ENCODE measurements around the gene DPP8.
"Not testable (repeated sequence)": the region's sequence is repeated elsewhere in the genome, so short reads cannot be mapped to it uniquely, and the experiment has no call there.

The DPP8 gene

DNA sequence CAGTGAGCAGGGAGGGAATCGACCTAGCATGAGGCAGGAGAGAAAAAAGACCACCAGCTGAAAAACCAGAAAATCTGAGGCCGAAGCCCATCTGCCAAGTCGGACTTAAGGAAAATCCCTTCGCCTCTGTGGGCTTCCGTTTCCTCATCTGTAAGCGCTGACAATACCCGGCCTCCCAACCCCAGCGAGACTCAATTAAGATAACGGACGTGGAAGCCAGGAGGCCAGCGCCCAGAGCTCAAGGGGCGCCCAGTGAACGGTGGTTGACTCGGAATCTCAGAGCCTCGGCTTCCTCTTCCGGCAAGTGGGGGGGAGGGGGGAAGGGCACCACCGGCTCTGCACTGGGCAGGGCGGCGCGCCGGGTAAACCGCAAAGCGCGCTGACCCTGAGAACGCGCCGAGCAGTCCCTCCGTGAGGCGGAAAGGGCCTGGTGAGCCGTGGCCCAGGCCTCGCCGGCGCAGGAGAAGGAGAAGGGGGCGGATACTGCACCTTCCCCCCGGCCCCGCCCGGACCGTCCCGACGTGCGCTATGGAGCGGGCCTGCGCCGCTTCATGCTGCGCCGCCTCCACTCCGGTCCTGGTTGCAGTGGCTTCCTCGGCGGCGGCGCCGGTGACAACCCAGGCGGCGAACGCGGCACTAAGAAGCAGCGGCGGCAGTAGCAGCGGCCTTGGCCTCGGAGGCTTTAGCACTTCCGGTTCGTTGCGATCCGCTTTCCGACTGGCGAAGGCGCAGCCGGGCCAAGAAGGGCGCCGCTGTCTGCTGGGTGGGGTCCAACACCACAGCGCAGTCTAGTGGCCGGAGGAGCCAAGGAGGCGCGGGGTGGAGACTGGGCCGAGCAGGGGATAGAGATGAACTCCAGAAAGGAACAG is at the start of gene DPP8:
Gene DPP8 (minus strand): TSS at position 693 of the 869 bp plus-strand sequence. CDS start 5,136 bp downstream, outside the sequence.
- peak; percentile 89 to 93 for DNase-seq (ENCODE audit: low read depth in 2 of 2)

DNA sequence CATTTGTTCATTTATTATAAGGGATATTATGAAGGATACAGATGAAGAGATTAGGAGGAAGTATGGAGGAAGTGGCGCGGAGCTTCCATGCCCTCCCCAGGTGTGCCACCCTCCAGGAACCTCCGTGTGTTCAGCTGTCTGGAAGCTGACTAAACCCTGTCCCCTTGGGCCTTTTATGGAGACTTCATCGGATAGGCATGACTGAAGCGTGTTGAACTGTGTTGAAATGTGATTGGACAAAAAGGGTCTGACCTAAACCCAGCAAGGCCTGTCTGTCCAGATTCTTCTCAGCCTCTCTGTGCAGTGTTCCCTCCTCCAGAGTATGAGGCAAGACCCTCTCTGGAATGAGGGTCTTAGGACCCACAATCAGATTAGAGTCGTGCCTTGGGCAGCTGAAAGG is 44.4 kb upstream of the DPP8 start:
- DNase-seq (ENCODE audit: low read depth in 2 of 2), result no peak

DNA sequence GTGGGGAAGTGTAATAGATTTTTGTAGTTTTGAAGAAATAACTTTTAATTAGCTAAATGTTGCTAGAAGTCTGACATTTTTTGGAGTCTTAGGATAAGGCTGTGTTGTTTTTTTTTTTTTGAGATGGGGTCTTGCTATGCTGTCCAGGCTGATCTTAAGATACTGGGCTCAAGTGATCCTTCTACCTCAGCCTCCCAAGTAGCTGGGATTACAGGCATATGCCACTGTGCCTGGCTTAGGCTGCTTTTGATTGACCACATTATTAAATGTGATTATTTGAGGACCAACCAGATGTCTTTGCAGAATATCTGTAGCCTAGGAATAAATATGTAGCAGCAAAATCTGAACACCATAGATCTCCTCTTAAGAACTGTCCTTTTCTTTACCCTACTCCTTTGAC is 42.5 kb upstream of the DPP8 start:
- no peak for DNase-seq (ENCODE audit: low read depth in 2 of 2)

DNA sequence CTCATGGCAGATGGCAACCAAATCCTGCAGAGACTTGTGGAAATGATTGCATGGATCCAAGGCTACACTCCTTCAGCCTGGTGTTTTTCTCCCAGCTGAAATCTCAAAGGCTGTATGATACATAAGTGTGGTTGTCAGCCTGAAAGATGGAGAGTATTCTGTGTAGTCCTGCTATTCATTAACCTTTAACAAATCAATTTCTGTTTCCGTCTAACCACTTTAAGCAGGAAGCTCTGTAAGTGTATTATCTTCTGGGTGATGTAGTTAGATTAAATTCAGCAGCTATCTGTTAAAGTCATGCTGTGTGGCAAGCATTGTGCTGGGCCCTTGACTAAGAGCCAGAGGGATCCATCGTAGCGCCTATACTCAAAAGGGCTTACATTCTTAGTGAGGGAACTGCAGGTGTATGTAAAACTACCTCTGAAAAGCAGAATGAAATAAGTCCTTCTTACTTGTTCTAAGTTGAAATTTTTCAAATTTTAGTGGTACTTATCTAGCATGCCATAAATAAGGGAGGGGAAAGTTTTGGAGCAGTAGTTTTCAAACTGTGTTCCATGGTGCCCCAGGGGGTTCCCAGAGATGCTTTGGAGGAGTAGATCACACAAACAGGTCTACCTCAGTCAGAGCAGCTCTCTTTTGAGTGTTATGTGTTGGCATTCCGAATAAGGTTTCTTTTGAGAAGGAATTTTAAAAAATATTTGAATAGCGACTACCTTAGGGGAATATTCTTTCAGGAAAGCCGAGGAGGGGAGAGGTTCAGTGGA is 41.7 kb upstream of the DPP8 start:
- no peak for DNase-seq (ENCODE audit: low read depth in 2 of 2)

DNA sequence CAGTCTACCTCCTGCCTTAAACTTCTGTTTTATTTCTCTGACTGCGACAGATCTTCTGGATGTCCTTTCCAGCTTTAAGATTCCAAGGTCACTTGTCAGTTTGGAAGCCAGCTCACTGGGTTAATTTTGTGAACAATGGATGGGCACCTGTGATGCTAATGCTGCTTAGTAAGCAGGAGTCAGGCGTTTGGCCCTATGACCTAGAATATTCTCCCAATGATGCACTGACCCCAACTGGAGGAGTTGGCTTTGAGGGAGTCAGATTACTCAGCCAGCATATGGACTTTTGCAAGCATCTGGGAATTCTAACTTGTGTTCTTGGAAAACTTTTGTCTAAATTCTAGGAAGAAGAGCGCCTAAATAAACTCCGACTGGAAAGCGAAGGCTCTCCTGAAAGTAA is 40.8 kb upstream of the DPP8 start:
- no peak for DNase-seq (ENCODE audit: low read depth in 2 of 2)

DNA sequence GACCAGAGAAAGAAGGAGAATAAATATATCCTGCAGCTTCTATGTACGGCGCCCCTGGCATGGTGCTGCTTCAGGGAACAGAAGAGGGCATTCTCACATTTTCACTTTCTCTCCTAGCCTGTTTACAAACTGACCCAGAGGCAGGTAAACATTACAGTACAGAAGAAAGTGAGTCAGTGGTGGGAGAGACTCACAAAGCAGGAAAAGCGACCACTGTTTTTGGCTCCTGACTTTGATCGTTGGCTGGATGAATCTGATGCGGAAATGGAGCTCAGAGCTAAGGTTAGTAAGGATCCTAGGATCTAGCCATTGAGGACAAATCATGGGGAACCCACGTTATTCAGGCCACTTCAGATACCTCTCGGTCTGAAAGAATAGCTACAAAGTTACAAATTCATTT is 39.1 kb upstream of the DPP8 start:
- no peak for DNase-seq (ENCODE audit: low read depth in 2 of 2)

DNA sequence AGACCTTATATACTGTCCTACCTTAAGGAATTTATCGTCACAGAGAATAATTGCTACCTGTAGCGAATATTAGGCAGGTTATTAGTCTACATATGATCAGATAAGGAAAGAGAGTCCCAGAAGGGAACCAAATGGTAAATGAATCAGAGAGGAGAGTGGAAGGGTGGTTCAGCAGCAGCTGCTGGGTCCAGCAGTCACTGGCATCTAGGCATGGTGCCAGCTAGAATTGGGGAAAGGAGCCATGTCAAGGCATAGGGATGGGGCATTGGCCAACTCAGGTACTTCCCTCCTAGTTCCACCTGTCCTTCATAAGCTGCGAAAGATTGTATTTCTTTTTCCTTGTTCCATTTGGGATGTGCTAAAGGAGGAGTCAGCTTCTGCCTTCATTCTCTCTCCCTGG is 36.2 kb upstream of the DPP8 start:
- no peak for DNase-seq (ENCODE audit: low read depth in 2 of 2)

DNA sequence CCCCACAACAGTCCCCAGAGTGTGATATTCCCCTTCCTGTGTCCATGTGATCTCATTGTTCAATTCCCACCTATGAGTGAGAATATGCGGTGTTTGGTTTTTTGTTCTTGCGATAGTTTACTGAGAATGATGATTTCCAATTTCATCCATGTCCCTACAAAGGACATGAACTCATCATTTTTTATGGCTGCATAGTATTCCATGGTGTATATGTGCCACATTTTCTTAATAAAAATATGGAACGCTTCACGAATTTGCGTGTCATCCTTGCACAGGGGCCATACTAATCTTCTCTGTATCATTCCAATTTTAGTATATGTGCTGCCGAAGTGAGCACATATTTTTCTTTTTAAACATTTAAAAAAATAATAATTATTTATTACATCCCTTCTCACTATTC is 35.4 kb upstream of the DPP8 start:
- not testable (repeated sequence) for DNase-seq (ENCODE audit: low read depth in 2 of 2)

DNA sequence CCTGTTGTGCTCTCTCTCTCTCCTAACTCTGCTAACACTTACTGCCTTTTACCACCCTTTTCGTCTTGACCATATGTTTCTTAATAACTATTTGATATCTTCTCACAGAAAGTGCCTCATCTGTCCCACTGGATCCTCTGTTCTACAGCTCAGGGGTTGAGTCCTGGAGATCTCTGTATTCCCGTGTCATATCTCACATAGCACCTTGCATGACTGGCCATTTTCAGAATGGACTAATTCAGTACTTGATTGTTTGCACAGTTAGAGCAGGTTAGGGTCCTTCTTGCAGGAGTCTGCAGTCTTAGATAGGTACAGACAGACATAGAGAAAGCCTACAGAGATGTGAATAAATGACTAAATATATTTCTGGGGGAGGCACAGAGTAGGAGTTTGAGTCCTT is 33.7 kb upstream of the DPP8 start:
- DNase-seq (ENCODE audit: low read depth in 2 of 2), result no peak

DNA sequence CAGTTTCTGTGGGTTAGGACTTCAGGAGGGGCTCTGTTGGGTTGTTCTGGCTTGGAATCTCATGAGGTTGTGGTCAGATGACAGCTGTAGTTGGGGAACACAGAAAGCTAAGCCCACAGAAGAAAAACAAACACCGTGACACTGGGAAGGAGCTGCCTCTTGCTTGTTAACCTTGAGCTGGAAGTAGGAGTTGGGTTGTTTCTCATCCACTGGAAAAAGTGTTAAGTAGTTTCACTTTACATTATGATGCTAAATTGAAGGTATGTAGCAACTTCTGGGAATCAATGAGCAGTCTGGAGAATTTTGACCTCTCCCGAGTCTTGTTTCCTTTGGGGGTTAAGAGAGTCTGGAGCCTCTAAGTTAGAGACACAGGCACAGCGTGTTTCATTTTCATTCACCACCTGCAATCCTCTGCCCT is 33.2 kb upstream of the DPP8 start:
- no peak for DNase-seq (ENCODE audit: low read depth in 2 of 2)

DNA sequence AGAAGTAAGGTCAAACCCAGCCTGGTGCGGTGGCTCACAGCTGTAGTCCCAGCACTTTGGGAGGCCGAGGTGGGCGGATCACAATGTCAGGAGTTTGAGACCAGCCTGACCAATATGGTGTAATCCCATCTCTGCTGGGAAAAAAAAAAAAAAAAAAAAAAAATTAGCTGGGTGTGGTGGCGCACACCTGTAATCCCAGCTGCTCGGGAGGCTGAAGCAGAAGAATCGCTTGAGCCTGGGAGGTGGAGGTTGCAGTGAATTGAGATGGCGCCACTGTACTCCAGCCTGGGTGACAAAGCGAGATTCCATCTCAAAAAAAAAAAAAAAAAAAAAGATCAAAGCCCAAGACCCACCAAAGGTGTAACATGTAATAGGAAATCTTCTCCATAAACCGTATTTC is 31.8 kb upstream of the DPP8 start:
- not testable (repeated sequence) for DNase-seq (ENCODE audit: low read depth in 2 of 2)

DNA sequence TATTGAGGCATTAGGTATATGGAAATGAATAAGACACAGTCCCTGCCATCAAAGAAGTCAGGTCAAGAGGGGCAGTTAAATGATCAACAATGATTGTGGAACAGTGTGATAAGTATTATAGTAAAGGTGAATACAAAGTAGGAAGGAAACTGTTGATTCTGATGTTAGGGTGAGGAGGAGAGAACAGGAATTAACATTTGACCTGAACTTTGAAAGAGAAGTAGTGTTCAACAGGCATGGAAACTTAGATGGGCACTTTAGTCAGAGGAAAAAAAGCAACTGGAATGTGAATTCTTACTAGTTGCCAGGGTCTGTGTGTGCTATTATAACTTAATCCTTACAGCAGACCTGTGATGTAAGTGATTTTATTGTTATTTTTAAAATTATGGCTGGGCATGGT is 30.4 kb upstream of the DPP8 start:
- no peak for DNase-seq (ENCODE audit: low read depth in 2 of 2)

DNA sequence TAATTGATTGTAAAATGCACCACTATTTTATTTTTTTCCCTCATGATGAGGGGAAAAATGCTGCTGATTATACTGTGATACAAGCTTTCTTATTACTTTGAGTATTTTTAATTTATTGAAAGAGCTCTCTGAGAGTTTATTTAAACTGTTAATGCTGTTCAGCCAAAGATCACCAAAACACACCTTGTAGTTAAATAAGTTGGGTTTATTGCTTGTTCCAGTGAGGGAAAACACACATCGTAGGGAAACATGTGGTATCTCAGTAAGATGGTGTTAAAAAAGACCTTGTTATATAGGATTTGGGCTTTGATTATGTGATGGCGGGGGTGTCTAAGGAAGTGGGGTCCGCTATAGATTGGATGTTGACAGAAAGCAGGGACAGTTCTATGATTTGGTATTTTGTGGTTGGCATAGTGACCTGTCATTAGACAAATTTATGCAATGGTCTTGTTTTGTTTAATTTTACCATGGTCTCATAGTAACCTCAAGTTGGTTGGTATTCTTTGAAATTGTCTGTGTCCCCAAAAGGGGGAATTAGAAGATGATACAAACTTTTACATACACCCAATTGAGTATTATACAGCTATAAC is 23.8 kb upstream of the DPP8 start:
- no peak for DNase-seq (ENCODE audit: low read depth in 2 of 2)

DNA sequence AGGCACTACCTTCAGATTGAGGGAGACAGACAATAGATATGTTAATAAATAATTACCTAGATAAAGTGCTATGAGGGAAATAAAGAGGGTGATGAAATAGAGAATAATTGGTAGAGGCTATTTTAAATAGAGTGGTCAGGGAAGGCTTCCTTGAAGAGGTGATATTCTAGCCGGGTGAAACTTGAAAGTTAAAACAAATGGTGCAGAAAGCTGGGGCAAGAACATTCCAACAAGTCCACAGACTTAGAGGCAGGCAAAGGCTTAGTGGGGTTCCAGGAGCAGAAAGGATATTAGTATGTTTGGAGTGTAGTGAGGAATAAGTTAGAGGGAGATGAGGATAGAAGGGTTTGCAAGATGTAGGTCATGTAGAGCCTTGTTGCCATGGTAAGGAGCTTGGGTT is 22.8 kb upstream of the DPP8 start:
- no peak for DNase-seq (ENCODE audit: low read depth in 2 of 2)

DNA sequence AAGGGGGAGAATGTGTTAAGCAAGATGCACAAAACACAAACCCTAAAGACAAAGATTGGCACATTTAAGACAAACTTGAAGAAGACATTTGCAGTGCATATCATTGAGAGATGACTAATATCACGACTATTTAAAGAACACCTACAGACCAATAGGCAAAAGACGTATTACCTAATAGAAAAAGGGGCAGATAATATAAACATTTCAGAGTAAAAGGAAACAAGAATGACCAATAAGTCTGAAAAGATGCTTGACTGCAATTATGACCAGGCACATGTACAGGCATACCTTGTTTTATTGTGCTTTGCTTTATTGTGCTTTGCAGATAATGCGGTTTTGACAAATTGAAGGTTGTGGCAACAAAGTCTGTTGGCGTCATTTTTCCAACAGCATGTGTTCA is 17.7 kb upstream of the DPP8 start:
- DNase-seq (ENCODE audit: low read depth in 2 of 2), result no peak

DNA sequence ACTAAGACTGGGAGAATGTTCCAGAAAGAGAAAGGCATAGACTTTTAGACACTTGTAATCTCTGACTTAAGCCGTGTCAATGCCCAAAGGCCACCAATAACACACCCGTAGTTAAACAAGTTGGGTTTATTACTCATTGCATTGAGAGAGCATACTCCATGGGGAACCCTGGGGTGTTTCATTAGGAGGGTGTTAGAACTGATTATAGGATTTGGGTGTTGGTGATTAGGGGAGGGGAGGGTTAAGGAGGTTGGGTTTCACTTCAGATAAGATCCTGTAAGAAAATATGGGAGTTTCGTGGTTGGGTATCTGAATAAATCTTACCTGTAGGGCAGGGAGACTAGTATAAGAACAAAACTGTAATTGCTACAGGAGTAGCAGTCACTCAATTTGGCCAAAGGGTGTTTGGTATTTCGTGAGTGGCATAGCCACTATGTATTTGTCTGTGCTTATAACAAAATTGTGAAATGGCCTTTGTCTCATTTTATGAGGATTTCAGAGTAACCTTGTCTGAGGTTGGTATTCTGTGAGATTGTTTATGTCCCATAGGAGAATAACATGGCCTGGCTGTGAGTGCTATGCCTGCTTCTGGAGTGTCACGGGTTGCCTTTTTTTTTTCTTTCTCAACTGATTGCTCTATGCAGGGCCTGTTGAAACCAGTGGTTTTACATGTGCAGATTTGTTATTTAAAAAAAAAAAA is 15.7 kb upstream of the DPP8 start:
- DNase-seq (ENCODE audit: low read depth in 2 of 2), result no peak

DNA sequence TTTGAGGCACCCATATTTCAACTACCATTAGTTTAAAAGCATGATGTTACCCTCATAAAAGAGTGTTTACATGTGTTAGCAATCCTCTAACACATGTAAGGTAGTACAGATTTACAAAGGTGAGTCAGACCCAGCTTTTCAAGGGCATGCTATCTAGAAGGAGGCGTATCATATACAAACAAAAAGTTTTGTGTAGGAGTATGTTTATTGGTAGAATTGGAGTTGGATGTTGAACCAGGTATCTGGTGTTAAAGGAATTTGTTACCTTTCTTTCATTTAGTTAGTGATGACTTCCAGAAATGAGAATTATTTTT is 15.2 kb upstream of the DPP8 start:
- no peak for DNase-seq (ENCODE audit: low read depth in 2 of 2)

DNA sequence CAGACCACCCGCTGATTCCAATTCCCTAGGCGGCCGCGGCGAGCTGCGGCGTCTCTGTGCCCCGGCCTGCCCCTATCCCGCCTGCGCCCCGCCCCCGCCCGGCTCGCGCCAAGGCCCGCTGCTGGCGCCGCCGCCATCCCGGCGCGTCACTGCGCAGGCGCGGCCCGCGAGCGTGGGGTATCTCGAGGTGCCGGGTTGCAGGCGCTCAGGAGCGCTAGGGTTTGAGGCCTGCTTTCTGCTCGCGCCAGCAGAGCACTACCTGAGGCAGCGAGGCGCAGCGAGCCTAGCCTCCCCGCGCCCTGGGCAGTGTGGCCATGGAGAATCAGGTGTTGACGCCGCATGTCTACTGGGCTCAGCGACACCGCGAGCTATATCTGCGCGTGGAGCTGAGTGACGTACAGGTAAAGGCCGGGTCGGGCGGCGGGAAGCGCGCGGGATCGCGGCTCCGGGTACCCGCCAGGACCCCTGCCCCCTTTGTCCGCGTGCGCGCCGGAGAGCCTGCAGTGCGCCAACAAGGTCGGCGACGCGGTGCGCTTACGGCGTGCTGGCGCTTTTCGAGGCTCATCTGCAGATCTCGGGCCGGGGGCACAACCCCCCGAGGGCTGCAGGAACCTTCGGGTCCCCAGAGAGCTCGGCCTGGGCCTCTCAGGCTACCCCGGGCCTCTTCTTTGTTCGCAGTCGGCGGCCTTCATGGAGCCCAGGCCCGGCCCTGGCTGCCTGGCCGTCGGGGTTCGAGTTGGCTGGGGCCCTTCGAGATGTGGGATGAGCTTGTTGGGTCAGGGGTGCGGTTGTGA is 13.0 kb upstream of the DPP8 start, which contains the start of gene HACD3:
Gene HACD3 (plus strand): TSS at position 146 of the 794 bp plus-strand sequence. CDS start 169 bp downstream, at position 315.
- peak; percentile 70 to 83 for DNase-seq (ENCODE audit: low read depth in 2 of 2)

DNA sequence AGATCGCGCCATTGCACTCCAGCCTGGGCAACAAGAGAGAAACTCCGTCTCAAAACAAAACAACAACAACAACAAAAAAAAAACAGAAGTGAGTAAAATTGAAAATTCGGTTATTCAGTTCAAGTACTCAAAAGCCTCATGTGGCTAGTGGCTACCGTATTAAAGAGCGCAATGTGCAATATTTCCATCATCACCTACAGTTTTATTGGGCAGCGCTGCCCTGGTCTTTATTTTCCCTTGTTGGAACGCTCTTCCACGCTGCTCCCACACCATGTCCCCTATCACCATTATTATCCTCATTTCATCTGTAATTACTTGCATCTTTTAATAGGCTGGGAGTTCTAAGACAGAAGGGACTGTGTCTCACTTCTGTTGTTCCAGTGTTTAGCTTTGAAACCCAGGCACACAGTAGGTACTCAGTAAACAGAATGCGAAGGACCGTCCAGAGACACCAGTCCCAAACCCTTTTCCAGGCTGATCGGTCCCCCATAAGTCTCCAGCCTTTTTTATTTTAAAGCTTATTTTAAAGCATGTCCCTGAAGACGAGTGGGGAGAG is 12.4 kb upstream of the DPP8 start:
- no peak for DNase-seq (ENCODE audit: low read depth in 2 of 2)

DNA sequence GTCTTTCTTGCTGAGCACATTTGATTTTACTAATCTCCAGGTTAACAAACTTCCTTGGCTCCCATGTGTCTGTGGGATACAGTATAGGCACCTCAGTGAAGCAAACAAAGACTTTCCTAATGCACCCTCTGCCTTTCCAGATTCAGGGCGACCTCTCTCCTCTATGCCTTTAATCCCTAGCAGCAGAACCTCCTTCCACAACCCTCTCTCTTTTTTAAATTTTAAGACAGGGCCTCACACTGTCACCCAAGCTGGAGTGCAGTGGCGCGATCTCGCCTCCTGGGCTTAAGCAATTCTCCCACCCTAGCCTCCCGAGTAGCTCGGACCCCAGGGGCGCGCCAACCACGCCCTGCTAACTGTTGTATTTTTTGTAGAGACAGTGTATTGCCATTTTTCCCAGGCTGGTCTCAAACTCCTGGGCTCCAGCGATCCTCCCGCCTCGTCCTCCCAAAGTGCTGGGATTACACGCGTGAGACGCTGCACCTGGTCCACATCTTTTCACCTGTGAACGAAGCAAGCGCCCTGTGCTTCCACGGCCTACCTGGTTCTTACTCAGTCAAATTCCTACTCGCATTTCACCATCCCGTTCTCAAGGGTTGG is 11.1 kb upstream of the DPP8 start:
- DNase-seq (ENCODE audit: low read depth in 2 of 2), result no peak

DNA sequence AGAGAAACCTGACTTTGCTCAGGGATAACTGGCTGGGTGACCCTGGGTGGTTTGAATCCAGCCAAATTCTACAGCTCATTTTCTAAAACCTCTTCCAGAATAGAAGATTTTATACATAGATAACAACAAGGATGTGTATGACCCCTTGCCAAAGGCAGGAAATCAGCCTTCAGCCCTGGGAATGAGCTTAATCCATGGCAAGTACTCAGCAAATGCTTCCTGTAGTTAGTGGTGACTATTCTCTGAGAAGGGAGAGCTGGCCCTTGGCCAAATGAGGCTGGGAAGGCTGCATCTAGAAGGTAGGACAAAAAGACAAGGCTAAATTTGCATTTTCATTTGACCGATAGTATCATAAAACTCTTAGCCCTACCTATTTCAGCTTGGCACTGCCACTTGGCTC is 8.1 kb upstream of the DPP8 start:
- no peak for DNase-seq (ENCODE audit: low read depth in 2 of 2)

Data from stimulated activated CD8-positive, alpha-beta memory T cell treated with anti-CD3 and anti-CD28 coated beads, Interleukin-7, amount 100 ng/mL, for 1 hour (primary cell).